Measurements from ENCODE around the gene SCYL1.

GRCh38 chr11:65498977-65499712, 25.7 kb upstream of the SCYL1 start, which contains the start of gene MALAT1:
- TF ChIP-seq, protein P1, sequence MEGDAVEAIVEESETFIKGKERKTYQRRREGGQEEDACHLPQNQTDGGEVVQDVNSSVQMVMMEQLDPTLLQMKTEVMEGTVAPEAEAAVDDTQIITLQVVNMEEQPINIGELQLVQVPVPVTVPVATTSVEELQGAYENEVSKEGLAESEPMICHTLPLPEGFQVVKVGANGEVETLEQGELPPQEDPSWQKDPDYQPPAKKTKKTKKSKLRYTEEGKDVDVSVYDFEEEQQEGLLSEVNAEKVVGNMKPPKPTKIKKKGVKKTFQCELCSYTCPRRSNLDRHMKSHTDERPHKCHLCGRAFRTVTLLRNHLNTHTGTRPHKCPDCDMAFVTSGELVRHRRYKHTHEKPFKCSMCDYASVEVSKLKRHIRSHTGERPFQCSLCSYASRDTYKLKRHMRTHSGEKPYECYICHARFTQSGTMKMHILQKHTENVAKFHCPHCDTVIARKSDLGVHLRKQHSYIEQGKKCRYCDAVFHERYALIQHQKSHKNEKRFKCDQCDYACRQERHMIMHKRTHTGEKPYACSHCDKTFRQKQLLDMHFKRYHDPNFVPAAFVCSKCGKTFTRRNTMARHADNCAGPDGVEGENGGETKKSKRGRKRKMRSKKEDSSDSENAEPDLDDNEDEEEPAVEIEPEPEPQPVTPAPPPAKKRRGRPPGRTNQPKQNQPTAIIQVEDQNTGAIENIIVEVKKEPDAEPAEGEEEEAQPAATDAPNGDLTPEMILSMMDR (IDR thresholded peaks at IDR 0.05; ENCODE audit: low read depth, low read length), result no peak
- no peak for TF ChIP-seq EZH2phosphoT487 (IDR thresholded peaks at IDR 0.05; ENCODE audit: low read depth)

Measured in OCI-LY3 (cell line).